ENCODE measurements around the gene ATP11C.
"Not testable (repeated sequence)": the region's sequence is repeated elsewhere in the genome, so short reads cannot be mapped to it uniquely, and the experiment has no call there.

DNA sequence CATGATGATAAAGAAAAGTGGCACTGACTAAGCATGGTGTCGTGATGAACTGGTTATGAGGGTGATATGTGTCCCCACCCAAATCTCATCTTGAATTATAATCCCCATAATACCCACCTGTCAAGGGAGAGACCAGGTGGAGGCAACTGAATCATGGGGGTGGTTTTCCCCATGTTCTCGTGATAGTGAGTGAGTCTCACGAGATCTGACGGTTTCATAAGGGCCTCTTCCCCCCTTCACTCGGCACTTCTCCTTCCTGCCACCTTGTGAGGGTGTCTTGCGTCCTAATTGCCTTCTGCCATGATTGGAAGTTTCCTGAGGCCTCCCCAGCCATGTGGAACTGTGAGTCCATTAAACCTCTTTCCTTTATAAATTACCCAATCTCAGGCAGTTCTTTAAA, 11.7 kb downstream of the ATP11C start:
- TF ChIP-seq, protein P1, sequence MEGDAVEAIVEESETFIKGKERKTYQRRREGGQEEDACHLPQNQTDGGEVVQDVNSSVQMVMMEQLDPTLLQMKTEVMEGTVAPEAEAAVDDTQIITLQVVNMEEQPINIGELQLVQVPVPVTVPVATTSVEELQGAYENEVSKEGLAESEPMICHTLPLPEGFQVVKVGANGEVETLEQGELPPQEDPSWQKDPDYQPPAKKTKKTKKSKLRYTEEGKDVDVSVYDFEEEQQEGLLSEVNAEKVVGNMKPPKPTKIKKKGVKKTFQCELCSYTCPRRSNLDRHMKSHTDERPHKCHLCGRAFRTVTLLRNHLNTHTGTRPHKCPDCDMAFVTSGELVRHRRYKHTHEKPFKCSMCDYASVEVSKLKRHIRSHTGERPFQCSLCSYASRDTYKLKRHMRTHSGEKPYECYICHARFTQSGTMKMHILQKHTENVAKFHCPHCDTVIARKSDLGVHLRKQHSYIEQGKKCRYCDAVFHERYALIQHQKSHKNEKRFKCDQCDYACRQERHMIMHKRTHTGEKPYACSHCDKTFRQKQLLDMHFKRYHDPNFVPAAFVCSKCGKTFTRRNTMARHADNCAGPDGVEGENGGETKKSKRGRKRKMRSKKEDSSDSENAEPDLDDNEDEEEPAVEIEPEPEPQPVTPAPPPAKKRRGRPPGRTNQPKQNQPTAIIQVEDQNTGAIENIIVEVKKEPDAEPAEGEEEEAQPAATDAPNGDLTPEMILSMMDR (IDR thresholded peaks at IDR 0.05; ENCODE audit: borderline replicate concordance, extremely low read depth, low read length, poor library complexity, severe bottlenecking) = not testable (repeated sequence)
- not testable (repeated sequence) for TF ChIP-seq EZH2 (IDR thresholded peaks at IDR 0.05; ENCODE audit: borderline replicate concordance, low read depth, low read length, severe bottlenecking)

All from DND-41 (cell line).